Endothelial cell of umbilical vein (primary cell): ENCODE results near the gene TCTN2. TPM values are rescaled to one million over a fixed set of nuclear protein-coding genes. Genes with fewer than 3 reads are reported as not detected.

Experiments used
- BruUV-seq: library from RNA; stranded (reverse); fragments of 400-500 nt; replicated peaks from 2 replicates; lab custom pipeline; 2021; lab: Mats Ljungman, UMichigan
- CTCF ChIA-PET: fragments of 300-600, 350-600 bp; sonication (Branson Sonifier 250); formaldehyde crosslinking; loops from one replicate; lab custom pipeline; 2021; ENCODE audit warnings: antibody characterized with exemption, inconsistent platforms; lab: Charles Lee
- POLR2A ChIA-PET: fragments of 300-600, 350-600 bp; sonication (Branson Sonifier 250); formaldehyde crosslinking; loops from one replicate; lab custom pipeline; 2021; ENCODE audit warnings: antibody characterized with exemption, inconsistent platforms; lab: Charles Lee
- DNase-seq: peaks from one replicate; pipeline ENCODE4 v3.0.0-alpha.2; 2011; ENCODE audit warnings: low read depth, low spot score
- FAIRE-seq: peaks from 2 replicates; lab custom pipeline; 2011; peaks lifted over from hg19 to GRCh38; lab: Jason Lieb, UNC
- H2AFZ ChIP-seq: 2 replicates; pipeline ENCODE4 v1.6.0; 2012; ENCODE audit warnings: low read depth, low read length, control low read depth, inconsistent platforms
- H3K27ac ChIP-seq: 2 replicates; pipeline ENCODE4 v1.5.1; 2011; ENCODE audit warnings: low read depth, mild to moderate bottlenecking, control low read depth, low read length, moderate library complexity; ENCODE audit not compliant: insufficient read depth
- H3K27me3 ChIP-seq, 2 experiments: 2 replicates each; pipeline versions ENCODE4 v1.6.0 to v1.6.1; 2011; ENCODE audit warnings: low read length in 2 of 2, mixed read lengths in 1 of 2; ENCODE audit not compliant: control insufficient read depth in 2 of 2, insufficient read depth in 2 of 2
- H3K36me3 ChIP-seq, 2 experiments: 2 replicates in 1 of 2; 3 replicates in 1 of 2; pipeline ENCODE4 v1.5.1; 2011; ENCODE audit warnings: low read length in 2 of 2, mild to moderate bottlenecking in 1 of 2, moderate library complexity in 1 of 2; ENCODE audit not compliant: control insufficient read depth in 2 of 2, insufficient read depth in 2 of 2; ENCODE audit errors: extremely low read depth in 1 of 2
- H3K4me1 ChIP-seq: 3 replicates; pipeline ENCODE4 v1.5.1; 2011; ENCODE audit warnings: mild to moderate bottlenecking, low read length; ENCODE audit not compliant: control insufficient read depth, insufficient read depth; ENCODE audit errors: extremely low read depth
- H3K4me2 ChIP-seq: 2 replicates; pipeline ENCODE4 v1.6.1; 2011; ENCODE audit warnings: low read length, control low read depth, mixed read lengths; ENCODE audit not compliant: insufficient read depth
- H3K4me3 ChIP-seq, 3 experiments: fragments of 200-600 bp in 1 of 3; sonication (generic), shearing (Covaris generic) in 1 of 3; replicated peaks in 1 of 3; 2 replicates each; pipeline ENCODE4 v1.5.1; 2011 to 2016; ENCODE audit warnings: control low read depth in 3 of 3, low read length in 3 of 3, mild to moderate bottlenecking in 2 of 3, inconsistent platforms in 1 of 3, low read depth in 1 of 3, moderate library complexity in 1 of 3; ENCODE audit not compliant: insufficient read depth in 1 of 3
- H3K79me2 ChIP-seq: 2 replicates; pipeline ENCODE4 v1.6.0; 2012; ENCODE audit warnings: low read length, inconsistent platforms; ENCODE audit not compliant: control insufficient read depth, insufficient read depth
- H3K9ac ChIP-seq: replicated peaks from 2 replicates; pipeline ENCODE3; 2011; ENCODE audit warnings: low read length, control low read depth; ENCODE audit not compliant: insufficient read depth; ENCODE audit errors: extremely low read depth
- H3K9me1 ChIP-seq: replicated peaks from 3 replicates; pipeline ENCODE4 v1.6.0; 2011; ENCODE audit warnings: mild to moderate bottlenecking, low read length; ENCODE audit not compliant: control insufficient read depth, insufficient read depth; ENCODE audit errors: extremely low read depth
- H3K9me3 ChIP-seq: replicated peaks from 2 replicates; pipeline ENCODE4 v1.5.1; 2012; ENCODE audit warnings: low read length, inconsistent platforms; ENCODE audit not compliant: control insufficient read depth, insufficient read depth
- H4K20me1 ChIP-seq: replicated peaks from 2 replicates; pipeline ENCODE3; 2011; ENCODE audit warnings: mild to moderate bottlenecking, low read length; ENCODE audit not compliant: control insufficient read depth, insufficient read depth; ENCODE audit errors: extremely low read depth
- EZH2 ChIP-seq: IDR thresholded peaks from 2 replicates; pipeline ENCODE4 v1.6.1; 2012; ENCODE audit warnings: borderline replicate concordance, low read depth, mild to moderate bottlenecking, moderate library complexity, low read length, inconsistent platforms; ENCODE audit not compliant: severe bottlenecking
- FOS ChIP-seq: IDR thresholded peaks from 2 replicates; pipeline ENCODE4 v1.6.1; 2011; ENCODE audit warnings: mild to moderate bottlenecking, low read length, moderate library complexity, borderline replicate concordance; ENCODE audit not compliant: insufficient read depth
- GATA2 ChIP-seq: IDR thresholded peaks from 2 replicates; pipeline ENCODE4 v1.7.0; 2011; ENCODE audit warnings: low read depth, mild to moderate bottlenecking, moderate library complexity, mixed read lengths, low read length; ENCODE audit not compliant: insufficient read length, insufficient read depth
- JUN ChIP-seq: IDR thresholded peaks from 2 replicates; pipeline ENCODE4 v1.6.1; 2011; ENCODE audit warnings: borderline replicate concordance, low read depth; ENCODE audit not compliant: insufficient read length, insufficient read depth
- MAX ChIP-seq: IDR thresholded peaks from 2 replicates; pipeline ENCODE4 v1.6.1; 2011; ENCODE audit not compliant: insufficient read depth, insufficient read length
- MYC ChIP-seq: IDR thresholded peaks from one replicate; pipeline ENCODE4 v1.6.1; 2011; ENCODE audit warnings: mild to moderate bottlenecking, low read depth, low read length
- POLR2A ChIP-seq: IDR thresholded peaks from 2 replicates; pipeline ENCODE4 v1.6.1; 2012; ENCODE audit warnings: low read depth, mild to moderate bottlenecking, control low read depth, low read length
- POLR2AphosphoS5 ChIP-seq: IDR thresholded peaks from 2 replicates; pipeline ENCODE4 v1.6.1; 2012; ENCODE audit warnings: low read depth, mild to moderate bottlenecking, control low read depth, low read length, moderate library complexity; ENCODE audit not compliant: insufficient read depth
- dilution Hi-C: fragments of 300-500 bp; cut with MboI; formaldehyde crosslinking; loops from one replicate; pipeline ENCODE4 v1.15.0; 2019; ENCODE audit warnings: low sequenced_read_pairs; ENCODE audit not compliant: extremely low pct_ligation_motif_present
- intact Hi-C: fragments of 100-400 bp; cut with micrococcal nuclease; formaldehyde crosslinking; loops from one replicate; pipeline ENCODE4 v1.10.0; 2022
- polyA plus RNA-seq, 4 experiments: library from polyadenylated mRNA; depleted of rRNA in 3 of 4; stranded (reverse) in 3 of 4; unstranded in 1 of 4; fragments of >200 nt; gene quantifications; 2 replicates each; pipeline versions ENCODE4 v1.2.1 to v1.2.3, GENCODE V29; 2011 to 2012; ENCODE audit warnings: missing spikeins in 1 of 4
- total RNA-seq: library from RNA; stranded (reverse); gene quantifications from 2 replicates; pipeline ENCODE4 v1.2.3, GENCODE V29; 2021

The TCTN2 gene
- total and polyA plus RNA-seq, 2 donors (not counting 3 experiments of a cell fraction or from before 2014, with no cell fraction given) = 11.2 to 16.7 TPM

GRCh38 chr12:123727878-123728277 is 57.0 kb downstream of the TCTN2 start:
- ChIA-PET POLR2A (no interaction called here), CTCF (no interaction called here)
- H3K9me3 ChIP-seq = no peaks in the 10 kb centered on the region
- no peaks in the 10 kb centered on the region for H3K9me1 ChIP-seq
- no peaks in the 10 kb centered on the region for H3K79me2 ChIP-seq
- H2AFZ ChIP-seq = no peak overlapping the region
- FAIRE-seq = peak; percentile 31
- intact Hi-C loops = no loop called here
- BruUV-seq = no TSS peak
- H3K27me3 ChIP-seq = no peaks in the 10 kb centered on the region
- H3K9ac ChIP-seq = no peak overlapping the region
- peaks cover 8 to 15% of the 10 kb centered on the region in 2 experiments for H3K36me3 ChIP-seq
- no peak for TF ChIP-seq GATA2
- TF ChIP-seq FOS = no peak
- no peaks in the 10 kb centered on the region for H3K4me1 ChIP-seq
- H3K27ac ChIP-seq = no peak overlapping the region
- no peak for DNase-seq
- dilution Hi-C loops = no loop called here
- H3K4me2 ChIP-seq = no peak overlapping the region
- H4K20me1 ChIP-seq = no peaks in the 10 kb centered on the region
- no peak overlapping the region for H3K4me3 ChIP-seq

DNA sequence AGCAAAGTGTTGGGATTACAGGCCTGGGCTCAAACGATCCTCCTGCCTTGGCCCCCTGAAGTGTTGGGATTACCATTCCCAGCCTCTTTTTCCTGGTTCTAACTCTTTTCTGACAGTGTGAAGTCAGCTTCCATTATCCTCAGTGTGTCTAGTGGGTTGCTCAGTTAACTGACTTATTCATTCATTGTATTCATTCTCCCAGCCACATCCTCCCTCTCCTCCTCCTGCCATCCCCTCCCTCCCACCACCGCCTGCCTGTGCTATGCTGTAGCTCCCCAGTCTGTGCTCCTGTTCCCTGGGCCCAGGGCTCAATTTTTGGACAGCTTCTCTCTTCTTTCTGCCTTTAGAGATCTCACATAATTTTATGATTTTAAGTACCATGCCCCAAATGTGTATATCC is 60.7 kb downstream of the TCTN2 start:
- dilution Hi-C loops (no loop called here), intact Hi-C loops (no loop called here)
- Histone ChIP-seq H3K9me1 (no peaks in the 10 kb centered on the region), H3K9ac (no peak overlapping the region), H3K9me3 (no peaks in the 10 kb centered on the region), H4K20me1 (no peaks in the 10 kb centered on the region), H3K4me1 (no peaks in the 10 kb centered on the region), H3K27me3 (no peaks in the 10 kb centered on the region), H3K27ac (no peak overlapping the region), H3K4me3 (no peak overlapping the region), H3K36me3 (peaks cover 11 to 21% of the 10 kb centered on the region in 2 experiments), H3K79me2 (no peaks in the 10 kb centered on the region), H2AFZ (no peak overlapping the region), H3K4me2 (no peak overlapping the region)
- DNase-seq (no peak), FAIRE-seq (no peak)
- no TSS peak for BruUV-seq
- CTCF ChIA-PET = no interaction called here
- no peak for TF ChIP-seq JUN
- no peak for TF ChIP-seq MYC
- no peak for TF ChIP-seq EZH2
- no peak for TF ChIP-seq FOS
- no peak for TF ChIP-seq MAX
- no peak for TF ChIP-seq GATA2
- TF ChIP-seq POLR2AphosphoS5 = no peak
- no peak for TF ChIP-seq POLR2A
- POLR2A ChIA-PET = no interaction called here
